ENCODE measurements around the gene SLX4IP. TPM values are rescaled to one million over a fixed set of nuclear protein-coding genes. Genes with fewer than 3 reads are reported as not detected.
"Not testable (repeated sequence)": the region's sequence is repeated elsewhere in the genome, so short reads cannot be mapped to it uniquely, and the experiment has no call there.

SLX4IP gene
- total and polyA plus RNA-seq, 2 donors (not counting 1 experiment from before 2014, with no cell fraction given), result 2.0 to 8.1 TPM

DNA sequence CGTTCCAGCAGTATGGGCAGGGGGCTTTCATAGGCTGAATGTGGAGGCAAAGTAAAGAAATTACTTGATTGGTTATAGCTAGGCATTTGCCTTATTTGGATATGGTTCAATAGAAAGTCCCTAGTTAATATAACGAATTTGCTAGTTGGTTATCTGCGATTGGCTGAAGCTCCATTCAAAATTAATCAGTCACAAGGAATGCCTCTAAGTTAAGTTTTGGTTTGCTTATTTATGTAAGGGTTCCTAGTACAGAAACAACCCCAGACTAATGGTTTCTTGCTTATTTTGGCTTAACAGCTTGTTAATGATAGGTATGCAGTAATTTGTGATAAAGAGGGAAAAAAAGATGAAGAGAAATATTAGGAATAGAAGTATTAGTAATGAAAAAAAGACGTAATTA is 151.2 kb downstream of the SLX4IP start:
- H3K27ac ChIP-seq (ENCODE audit: low read length in 2 of 2), result no peak overlapping the region
- no peaks in the 10 kb centered on the region for H4K20me1 ChIP-seq (ENCODE audit: control insufficient read depth, insufficient read depth, low read length, poor library complexity, severe bottlenecking)
- no peak for TF ChIP-seq EZH2 (IDR thresholded peaks at IDR 0.05; ENCODE audit: borderline replicate concordance, insufficient read depth, low read depth, low read length, poor library complexity, severe bottlenecking)
- intact Hi-C loops (cut with micrococcal nuclease), result no loop called here
- WGBS (ENCODE audit: insufficient coverage), result 90% methylated on average over 2 of the region's 4 CpGs
- H3K27me3 ChIP-seq (replicated peaks in 1 of 4; ENCODE audit: control extremely low read depth in 1 of 4, control insufficient read depth in 3 of 4, insufficient read depth in 4 of 4, low read length in 3 of 4), result no peaks in the 10 kb centered on the region
- H3K9ac ChIP-seq (ENCODE audit: low read length), result no peak overlapping the region
- ChIA-PET CTCF (no interaction called here), POLR2A (no interaction called here)
- no peak overlapping the region for H3K4me3 Mint-ChIP-seq
- H3K36me3 ChIP-seq (replicated peaks in 1 of 2; ENCODE audit: control extremely low read depth in 1 of 2, control insufficient read depth in 1 of 2, extremely low read depth in 1 of 2, insufficient read depth in 2 of 2, low read length in 1 of 2), result no peaks in the 10 kb centered on the region
- DNase-seq (no peak), ATAC-seq (ENCODE audit: low read depth) (no peak)
- no peaks in the 10 kb centered on the region for H3K4me1 Mint-ChIP-seq
- no peak overlapping the region for H2AFZ ChIP-seq (ENCODE audit: insufficient read depth, low read depth, low read length, poor library complexity, severe bottlenecking)
- no peak overlapping the region for H3K4me3 ChIP-seq (ENCODE audit: control extremely low read depth in 1 of 5, extremely low read depth in 1 of 5, insufficient read depth in 1 of 5, low read depth in 2 of 5, low read length in 4 of 5)
- H3K27me3 Mint-ChIP-seq, result no peaks in the 10 kb centered on the region
- no peaks in the 10 kb centered on the region for H3K79me2 ChIP-seq (ENCODE audit: control insufficient read depth, insufficient read depth, low read length)
- H3K4me1 ChIP-seq (ENCODE audit: control insufficient read depth in 2 of 2, insufficient read depth in 2 of 2, low read length in 2 of 2), result no peaks in the 10 kb centered on the region
- no peaks in the 10 kb centered on the region for H3K9me3 Mint-ChIP-seq (ENCODE audit: insufficient read depth)
- H3K4me2 ChIP-seq (replicated peaks; ENCODE audit: low read depth, low read length, poor library complexity, severe bottlenecking), result no peak overlapping the region
- no peak overlapping the region for H3K27ac Mint-ChIP-seq
- H3K9me3 ChIP-seq (ENCODE audit: control extremely low read depth in 1 of 3, control insufficient read depth in 2 of 3, insufficient read depth in 1 of 3, low read length in 2 of 3), result no peaks in the 10 kb centered on the region

DNA sequence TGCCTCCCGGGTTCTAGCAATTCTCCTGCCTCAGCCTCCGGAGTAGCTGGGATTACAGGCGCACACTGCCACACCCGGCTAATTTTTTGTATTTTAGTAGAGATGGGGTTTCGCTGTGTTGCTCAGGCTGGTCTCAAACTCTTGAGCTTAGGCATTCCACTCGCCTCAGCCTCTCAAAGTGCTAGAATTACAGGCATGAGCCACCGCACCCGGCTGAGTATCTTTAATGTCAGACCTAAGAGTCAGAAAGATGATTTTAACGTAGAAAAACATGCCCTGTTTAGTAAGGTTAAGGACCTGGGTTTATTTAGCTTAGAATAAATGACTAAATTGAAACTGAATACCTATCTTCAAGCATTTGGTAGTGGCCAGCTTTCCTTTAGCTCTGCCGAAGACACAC is 155.3 kb downstream of the SLX4IP start:
- H3K4me1 ChIP-seq (ENCODE audit: control insufficient read depth in 2 of 2, insufficient read depth in 2 of 2, low read length in 2 of 2); H3K9me3 Mint-ChIP-seq (ENCODE audit: insufficient read depth); H3K27me3 Mint-ChIP-seq; H3K36me3 ChIP-seq (replicated peaks in 1 of 2; ENCODE audit: control extremely low read depth in 1 of 2, control insufficient read depth in 1 of 2, extremely low read depth in 1 of 2, insufficient read depth in 2 of 2, low read length in 1 of 2); POLR2A ChIA-PET; H3K4me3 ChIP-seq (ENCODE audit: control extremely low read depth in 1 of 5, extremely low read depth in 1 of 5, insufficient read depth in 1 of 5, low read depth in 2 of 5, low read length in 4 of 5); H4K20me1 ChIP-seq (ENCODE audit: control insufficient read depth, insufficient read depth, low read length, poor library complexity, severe bottlenecking); H3K27ac ChIP-seq (ENCODE audit: low read length in 2 of 2); H3K79me2 ChIP-seq (ENCODE audit: control insufficient read depth, insufficient read depth, low read length); H2AFZ ChIP-seq (ENCODE audit: insufficient read depth, low read depth, low read length, poor library complexity, severe bottlenecking); H3K9ac ChIP-seq (ENCODE audit: low read length); H3K27me3 ChIP-seq (replicated peaks in 1 of 4; ENCODE audit: control extremely low read depth in 1 of 4, control insufficient read depth in 3 of 4, insufficient read depth in 4 of 4, low read length in 3 of 4); H3K4me2 ChIP-seq (replicated peaks; ENCODE audit: low read depth, low read length, poor library complexity, severe bottlenecking); ATAC-seq (ENCODE audit: low read depth); CTCF ChIA-PET; H3K4me3 Mint-ChIP-seq; H3K9me3 ChIP-seq (ENCODE audit: control extremely low read depth in 1 of 3, control insufficient read depth in 2 of 3, insufficient read depth in 1 of 3, low read length in 2 of 3); H3K4me1 Mint-ChIP-seq; intact Hi-C loops (cut with micrococcal nuclease); DNase-seq; H3K27ac Mint-ChIP-seq: not testable (repeated sequence)
- 99% methylated on average over 8 of the region's 10 CpGs for WGBS (ENCODE audit: insufficient coverage)

Data from B cell (primary cell).